ENCODE results near the gene IQCM.

GRCh38 chr4:149716728-149717127 lies 98.9 kb downstream of the IQCM start:
- no peak for TF ChIP-seq POLR2A (IDR thresholded peaks at IDR 0.05)
- TF ChIP-seq, protein P1, sequence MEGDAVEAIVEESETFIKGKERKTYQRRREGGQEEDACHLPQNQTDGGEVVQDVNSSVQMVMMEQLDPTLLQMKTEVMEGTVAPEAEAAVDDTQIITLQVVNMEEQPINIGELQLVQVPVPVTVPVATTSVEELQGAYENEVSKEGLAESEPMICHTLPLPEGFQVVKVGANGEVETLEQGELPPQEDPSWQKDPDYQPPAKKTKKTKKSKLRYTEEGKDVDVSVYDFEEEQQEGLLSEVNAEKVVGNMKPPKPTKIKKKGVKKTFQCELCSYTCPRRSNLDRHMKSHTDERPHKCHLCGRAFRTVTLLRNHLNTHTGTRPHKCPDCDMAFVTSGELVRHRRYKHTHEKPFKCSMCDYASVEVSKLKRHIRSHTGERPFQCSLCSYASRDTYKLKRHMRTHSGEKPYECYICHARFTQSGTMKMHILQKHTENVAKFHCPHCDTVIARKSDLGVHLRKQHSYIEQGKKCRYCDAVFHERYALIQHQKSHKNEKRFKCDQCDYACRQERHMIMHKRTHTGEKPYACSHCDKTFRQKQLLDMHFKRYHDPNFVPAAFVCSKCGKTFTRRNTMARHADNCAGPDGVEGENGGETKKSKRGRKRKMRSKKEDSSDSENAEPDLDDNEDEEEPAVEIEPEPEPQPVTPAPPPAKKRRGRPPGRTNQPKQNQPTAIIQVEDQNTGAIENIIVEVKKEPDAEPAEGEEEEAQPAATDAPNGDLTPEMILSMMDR (IDR thresholded peaks at IDR 0.05), result no peak

Measured in lower leg skin (tissue), 3 donors.